HEK293 (cell line): Measurements from ENCODE around the gene NUDCD3.
"Not testable (repeated sequence)": the region's sequence is repeated elsewhere in the genome, so short reads cannot be mapped to it uniquely, and the experiment has no call there.

ENCODE experiments used
- CTCF ChIA-PET: fragments of 350-600 bp; formaldehyde crosslinking; extraction: SDS; loops from one replicate; lab custom pipeline; 2021; ENCODE audit warnings: antibody characterized with exemption; lab: Yijun Ruan, JAX
- POLR2A ChIA-PET: fragments of 300-600 bp; formaldehyde crosslinking; extraction: SDS; loops from one replicate; lab custom pipeline; 2020; ENCODE audit warnings: antibody characterized with exemption, inconsistent platforms; lab: Yijun Ruan, JAX
- H3K27ac ChIP-seq: fragments of 200-500 bp; sonication (Bioruptor generic); 2 replicates; pipeline ENCODE4 v1.5.1; 2014; ENCODE audit warnings: low read depth, low read length, control low read depth, inconsistent platforms; ENCODE audit errors: extremely low read depth
- H3K36me3 ChIP-seq, 2 experiments: fragments of 200-500 bp in 1 of 2; sonication (Bioruptor generic) in 1 of 2; 1 replicate in 1 of 2; 2 replicates in 1 of 2; pipeline ENCODE4 v1.5.1; 2014 to 2017; ENCODE audit warnings: inconsistent platforms in 2 of 2, low read length in 2 of 2; ENCODE audit not compliant: control insufficient read depth in 2 of 2, insufficient read depth in 1 of 2
- H3K4me1 ChIP-seq: fragments of 200-500 bp; sonication (Bioruptor generic); 2 replicates; pipeline ENCODE4 v1.5.1; 2014; ENCODE audit warnings: mild to moderate bottlenecking, low read length, inconsistent platforms; ENCODE audit not compliant: control insufficient read depth, insufficient read depth
- H3K4me3 ChIP-seq: 2 replicates; pipeline ENCODE4 v1.5.1; 2011; ENCODE audit warnings: low read depth, mild to moderate bottlenecking, control low read depth, low read length, moderate library complexity
- H3K9me3 ChIP-seq: fragments of 200-500 bp; sonication (Bioruptor generic); 2 replicates; pipeline ENCODE4 v1.5.1; 2014; ENCODE audit warnings: low read depth, low read length, inconsistent platforms; ENCODE audit not compliant: control insufficient read depth, insufficient read depth
- ELK4 ChIP-seq: IDR thresholded peaks from 2 replicates; pipeline ENCODE4 v1.6.1; 2011; ENCODE audit warnings: mild to moderate bottlenecking, low read depth, low read length, borderline replicate concordance
- HOXC10 ChIP-seq: sonication (generic); formaldehyde crosslinking; IDR thresholded peaks from 2 replicates; pipeline ENCODE4 v1.8.1; 2023; ENCODE audit warnings: mild to moderate bottlenecking, missing genetic modification reagents
- ZBTB49 ChIP-seq: fragments of 450-650 bp; formaldehyde crosslinking; IDR thresholded peaks from 2 replicates; pipeline ENCODE4 v1.5.1; 2016; ENCODE audit warnings: missing biosample characterization, missing genetic modification characterization, low read depth
- ZNF148 ChIP-seq: fragments of 450-650 bp; formaldehyde crosslinking; IDR thresholded peaks from 2 replicates; pipeline ENCODE4 v1.5.0; 2017; ENCODE audit warnings: missing biosample characterization, missing genetic modification characterization, borderline replicate concordance
- ZNF157 ChIP-seq: fragments of 450-650 bp; formaldehyde crosslinking; IDR thresholded peaks from 2 replicates; pipeline ENCODE4 v1.5.1; 2016; ENCODE audit warnings: missing biosample characterization, missing genetic modification characterization
- ZNF366 ChIP-seq: fragments of 450-650 bp; formaldehyde crosslinking; conservative IDR thresholded peaks from 2 replicates; pipeline ENCODE4 v1.5.1; 2016; ENCODE audit warnings: missing biosample characterization, missing genetic modification characterization
- ZNF37A ChIP-seq: fragments of 450-650 bp; IDR thresholded peaks from 2 replicates; pipeline ENCODE4 v1.5.1; 2018; ENCODE audit warnings: missing biosample characterization, missing genetic modification characterization
- ZNF391 ChIP-seq: fragments of 450-650 bp; formaldehyde crosslinking; IDR thresholded peaks from 2 replicates; pipeline ENCODE4 v1.5.1; 2016; ENCODE audit warnings: low read depth, missing biosample characterization, missing genetic modification characterization, borderline replicate concordance
- ZNF610 ChIP-seq: fragments of 450-650 bp; formaldehyde crosslinking; IDR thresholded peaks from 2 replicates; pipeline ENCODE4 v1.5.1; 2016; ENCODE audit warnings: missing biosample characterization, missing genetic modification characterization, borderline replicate concordance
- ZNF677 ChIP-seq: fragments of 450-650 bp; IDR thresholded peaks from 2 replicates; pipeline ENCODE4 v1.5.0; 2018; ENCODE audit warnings: missing biosample characterization, mild to moderate bottlenecking, missing genetic modification characterization, moderate library complexity

The NUDCD3 gene

GRCh38 chr7:44508328-44509030, 18.0 kb upstream of the NUDCD3 start (continued):
- TF ChIP-seq ZNF148 (tag by site-specific recombination): no peak
- TF ChIP-seq ZNF37A (tag by site-specific recombination): no peak
- TF ChIP-seq ZNF391 (tag by site-specific recombination): no peak
- TF ChIP-seq ZBTB49: no peak
- TF ChIP-seq ZNF610: no peak

GRCh38 chr7:44506592-44507288, 16.3 kb upstream of the NUDCD3 start:
- H3K27ac ChIP-seq, H3K36me3 ChIP-seq, H3K9me3 ChIP-seq, POLR2A ChIA-PET, H3K4me1 ChIP-seq, H3K4me3 ChIP-seq: not testable (repeated sequence)
- CTCF ChIA-PET: interaction anchor here (0.7 kb wide), 1 partner anchor 620 kb away, joined by 4 read pairs; no protein-coding TSS in a partner anchor

- H3K4me1 ChIP-seq: no peaks in the 10 kb centered on the region
- H3K4me3 ChIP-seq: no peak overlapping the region
- H3K27ac ChIP-seq: no peak overlapping the region
- ChIA-PET POLR2A (no interaction called here), CTCF (no interaction called here)
- TF ChIP-seq ZNF366 (tag by site-specific recombination) (peak; percentile 41), HOXC10 (CRISPR knock-in tag) (no peak), ZNF677 (tag by site-specific recombination) (no peak), ZNF157 (tag by site-specific recombination) (no peak)
- no peaks in the 10 kb centered on the region for H3K36me3 ChIP-seq
- H3K9me3 ChIP-seq: no peaks in the 10 kb centered on the region
These were observed 15.1 kb upstream of the NUDCD3 start for GRCh38 chr7:44505595-44505994.

- no peak for TF ChIP-seq ELK4
- TF ChIP-seq, all 188 proteins: peak for 0
- POLR2A ChIA-PET: interaction anchor here (0.6 kb wide), 1 partner anchor 501 kb away, joined by 4 read pairs; no protein-coding TSS in a partner anchor
- Histone ChIP-seq H3K36me3 (no peaks in the 10 kb centered on the region), H3K9me3 (no peaks in the 10 kb centered on the region), H3K4me3 (no peak overlapping the region), H3K27ac (no peak overlapping the region), H3K4me1 (no peaks in the 10 kb centered on the region)
- CTCF ChIA-PET: interaction anchor here (1.7 kb wide), 1 partner anchor 36 kb away, joined by 7 read pairs; no protein-coding TSS in a partner anchor
These were observed 7.9 kb upstream of the NUDCD3 start for GRCh38 chr7:44498230-44498954.
